AG08396 (cell line): ENCODE measurements around the gene CAPN9.
"Not testable (repeated sequence)": the region's sequence is repeated elsewhere in the genome, so short reads cannot be mapped to it uniquely, and the experiment has no call there.

Experiments
- DNase-seq: peaks from one replicate; pipeline ENCODE4 v3.0.0; 2012; ENCODE audit warnings: low spot score, mixed read lengths

The CAPN9 gene

GRCh38 chr1:230711245-230711644 lies 35.9 kb upstream of the CAPN9 start:
- DNase-seq, result no peak

- DNase-seq, result no peak
Measured at GRCh38 chr1:230712470-230712942, 34.7 kb upstream of the CAPN9 start.

GRCh38 chr1:230713138-230713537 lies 34.0 kb upstream of the CAPN9 start:
- no peak for DNase-seq

GRCh38 chr1:230713547-230713914 lies 33.7 kb upstream of the CAPN9 start:
- no peak for DNase-seq

GRCh38 chr1:230713915-230714764 lies 33.0 kb upstream of the CAPN9 start, which contains the start of gene AGT:
Gene AGT, minus strand, starts transcription at chr1:230714122. Its CDS starts 3,299 bp downstream, at chr1:230710823.
- DNase-seq, result peak; percentile 84

GRCh38 chr1:230715510-230715909 lies 31.7 kb upstream of the CAPN9 start:
- DNase-seq, result no peak

- DNase-seq, result not testable (repeated sequence)
Measured at GRCh38 chr1:230716453-230716852, 30.7 kb upstream of the CAPN9 start.

- no peak for DNase-seq
Measured at GRCh38 chr1:230717251-230717650, 29.9 kb upstream of the CAPN9 start.

GRCh38 chr1:230721849-230722522 lies 25.2 kb upstream of the CAPN9 start:
- DNase-seq, result not testable (repeated sequence)

GRCh38 chr1:230725256-230726012 lies 21.8 kb upstream of the CAPN9 start:
- no peak for DNase-seq

- DNase-seq, result no peak
Measured at GRCh38 chr1:230728710-230729392, 18.3 kb upstream of the CAPN9 start.

GRCh38 chr1:230730977-230731376 lies 16.2 kb upstream of the CAPN9 start:
- no peak for DNase-seq

- no peak for DNase-seq
Measured at GRCh38 chr1:230735447-230735846, 11.7 kb upstream of the CAPN9 start.

GRCh38 chr1:230737622-230738262 lies 9.4 kb upstream of the CAPN9 start:
- DNase-seq, result no peak

- DNase-seq, result no peak
Measured at GRCh38 chr1:230739564-230740290, 7.5 kb upstream of the CAPN9 start.

- DNase-seq, result no peak
Measured at GRCh38 chr1:230743899-230744298, 3.3 kb upstream of the CAPN9 start.

- DNase-seq, result peak; percentile 40
Measured at GRCh38 chr1:230744382-230744781, 2.8 kb upstream of the CAPN9 start.

- no peak for DNase-seq
Measured at GRCh38 chr1:230745071-230745470, 2.1 kb upstream of the CAPN9 start.

GRCh38 chr1:230746617-230747016 lies 571 bp upstream of the CAPN9 start:
- no peak for DNase-seq

- no peak for DNase-seq
Measured at GRCh38 chr1:230747890-230748800, 957 bp downstream of the CAPN9 start.
